ENCODE results near the gene C1RL.

DNA sequence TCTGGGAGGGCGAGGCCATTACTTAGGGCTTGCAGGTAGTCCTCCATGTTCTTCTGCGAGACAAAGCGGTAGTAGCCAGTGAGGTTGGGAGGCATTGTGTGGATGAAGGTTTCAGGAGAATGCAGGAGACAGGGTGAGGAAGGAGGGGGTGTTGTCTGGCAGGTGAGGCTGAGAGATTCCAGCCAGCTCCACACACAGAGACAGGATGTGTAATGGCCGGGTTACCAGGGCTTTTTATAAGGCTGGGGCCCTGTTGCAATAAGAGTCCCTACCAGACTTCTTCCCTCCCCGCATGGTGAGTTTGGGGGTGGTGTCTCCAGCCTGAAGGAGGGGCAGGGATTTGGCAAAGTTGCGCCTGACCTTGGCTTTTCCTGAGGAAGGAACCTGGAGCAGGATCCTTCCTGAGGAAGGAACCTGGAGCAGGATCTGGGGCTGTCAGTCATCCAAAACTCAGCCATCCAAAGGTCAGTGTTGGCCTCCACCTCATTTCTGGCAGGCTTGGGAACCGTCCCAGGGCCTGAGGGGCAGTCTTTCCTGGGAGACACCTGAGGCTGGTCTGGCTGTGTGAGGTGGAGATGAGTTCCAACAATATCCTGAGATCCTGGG, 19.8 kb upstream of the C1RL start, which contains the start of gene RBP5:
- TF ChIP-seq, protein P1, sequence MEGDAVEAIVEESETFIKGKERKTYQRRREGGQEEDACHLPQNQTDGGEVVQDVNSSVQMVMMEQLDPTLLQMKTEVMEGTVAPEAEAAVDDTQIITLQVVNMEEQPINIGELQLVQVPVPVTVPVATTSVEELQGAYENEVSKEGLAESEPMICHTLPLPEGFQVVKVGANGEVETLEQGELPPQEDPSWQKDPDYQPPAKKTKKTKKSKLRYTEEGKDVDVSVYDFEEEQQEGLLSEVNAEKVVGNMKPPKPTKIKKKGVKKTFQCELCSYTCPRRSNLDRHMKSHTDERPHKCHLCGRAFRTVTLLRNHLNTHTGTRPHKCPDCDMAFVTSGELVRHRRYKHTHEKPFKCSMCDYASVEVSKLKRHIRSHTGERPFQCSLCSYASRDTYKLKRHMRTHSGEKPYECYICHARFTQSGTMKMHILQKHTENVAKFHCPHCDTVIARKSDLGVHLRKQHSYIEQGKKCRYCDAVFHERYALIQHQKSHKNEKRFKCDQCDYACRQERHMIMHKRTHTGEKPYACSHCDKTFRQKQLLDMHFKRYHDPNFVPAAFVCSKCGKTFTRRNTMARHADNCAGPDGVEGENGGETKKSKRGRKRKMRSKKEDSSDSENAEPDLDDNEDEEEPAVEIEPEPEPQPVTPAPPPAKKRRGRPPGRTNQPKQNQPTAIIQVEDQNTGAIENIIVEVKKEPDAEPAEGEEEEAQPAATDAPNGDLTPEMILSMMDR (conservative IDR thresholded peaks at IDR 0.05): no peak
- TF ChIP-seq EZH2 (IDR thresholded peaks at IDR 0.05; ENCODE audit: low read depth): no peak

All from PC-9 (cell line).